ENCODE data around the gene SLC39A5.

DNA sequence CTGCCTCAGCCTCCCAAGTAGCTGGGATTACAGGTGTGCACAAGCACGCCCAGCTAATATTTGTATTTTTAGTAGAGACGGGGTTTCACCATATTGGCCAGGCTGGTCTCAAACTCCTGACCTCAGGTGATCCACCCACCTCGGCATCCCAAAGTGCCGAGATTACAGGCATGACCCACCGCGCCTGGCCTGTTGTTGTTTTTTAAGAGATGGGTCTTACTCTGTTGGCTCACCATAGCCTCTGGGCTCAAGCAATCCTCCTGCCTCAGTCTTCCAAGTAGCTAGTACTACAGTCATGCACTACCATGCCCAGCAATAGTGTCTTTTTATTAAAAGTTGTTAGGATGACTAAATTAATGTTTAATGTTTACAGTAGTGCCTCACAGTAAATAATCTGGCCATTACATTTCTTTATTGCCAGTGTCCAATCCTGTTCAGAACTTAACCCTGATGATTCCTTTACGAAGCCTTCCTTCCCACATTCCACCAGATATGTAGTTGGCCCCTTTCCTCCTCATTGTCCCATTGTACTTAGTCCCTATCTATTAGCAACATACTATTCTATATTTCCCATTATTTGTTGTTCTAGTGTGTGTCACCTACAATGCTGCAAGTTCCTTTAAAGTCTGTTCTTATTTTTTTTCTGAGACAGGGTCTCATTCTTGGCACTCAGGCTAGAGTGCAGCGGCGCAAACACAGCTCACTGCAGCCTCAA lies 31.8 kb upstream of the SLC39A5 start:
- no peak for TF ChIP-seq CTCF (IDR thresholded peaks at IDR 0.05)
- TF ChIP-seq POLR2A (IDR thresholded peaks at IDR 0.05), result no peak

Data from prostate gland (tissue), 2 donors.